H1 (cell line): ENCODE data around the gene SCAP. TPM values are rescaled to one million over a fixed set of nuclear protein-coding genes. Genes with fewer than 3 reads are reported as not detected.

Experiments
- CHD2 ChIP-seq: IDR thresholded peaks from 2 replicates; pipeline ENCODE4 v1.6.1; 2012; ENCODE audit warnings: low read length, improper control_type of control experiment
- CREB1 ChIP-seq: IDR thresholded peaks from 2 replicates; pipeline ENCODE4 v1.6.1; 2012; ENCODE audit warnings: inconsistent platforms
- CTBP2 ChIP-seq: IDR thresholded peaks from 2 replicates; pipeline ENCODE4 v1.7.0; 2011; ENCODE audit warnings: borderline replicate concordance, mild to moderate bottlenecking, moderate library complexity, mixed read lengths, low read length; ENCODE audit not compliant: insufficient read depth, insufficient read length
- EP300 ChIP-seq, 2 experiments: IDR thresholded peaks; 1 replicate in 1 of 2; 2 replicates in 1 of 2; pipeline ENCODE4 v1.6.1; 2011 to 2012; ENCODE audit warnings: low read depth in 2 of 2, low read length in 2 of 2, mild to moderate bottlenecking in 2 of 2, borderline replicate concordance in 1 of 2, inconsistent platforms in 1 of 2, moderate library complexity in 1 of 2
- GABPA ChIP-seq: IDR thresholded peaks from 2 replicates; pipeline ENCODE4 v1.6.1; 2011; ENCODE audit warnings: mild to moderate bottlenecking, low read length, moderate library complexity, borderline replicate concordance; ENCODE audit not compliant: insufficient read depth
- HDAC6 ChIP-seq: IDR thresholded peaks from one replicate; pipeline ENCODE4 v1.7.1; 2012; ENCODE audit warnings: low read depth, mild to moderate bottlenecking, inconsistent platforms, low read length, moderate library complexity
- NRF1 ChIP-seq: IDR thresholded peaks from 2 replicates; pipeline ENCODE4 v1.6.1; 2011; ENCODE audit warnings: mild to moderate bottlenecking, low read depth, low read length, improper control_type of control experiment
- POLR2A ChIP-seq, 2 experiments: IDR thresholded peaks; 1 replicate in 1 of 2; 2 replicates in 1 of 2; pipeline ENCODE4 v1.6.1; 2011; ENCODE audit warnings: low read depth in 2 of 2, low read length in 2 of 2, mild to moderate bottlenecking in 2 of 2; ENCODE audit errors: control extremely low read depth in 1 of 2
- POLR2AphosphoS5 ChIP-seq: IDR thresholded peaks from 2 replicates; pipeline ENCODE4 v1.6.1; 2011; ENCODE audit warnings: low read depth, low read length
- RAD21 ChIP-seq, 2 experiments: IDR thresholded peaks in 1 of 2; conservative IDR thresholded peaks in 1 of 2; 2 replicates each; pipeline ENCODE4 v1.6.1; 2011; ENCODE audit warnings: low read depth in 2 of 2, low read length in 2 of 2, improper control_type of control experiment in 1 of 2, inconsistent platforms in 1 of 2, mild to moderate bottlenecking in 1 of 2, moderate library complexity in 1 of 2
- RXRA ChIP-seq: IDR thresholded peaks from 2 replicates; pipeline ENCODE4 v1.6.1; 2011; ENCODE audit warnings: low read depth, mild to moderate bottlenecking, low read length, moderate library complexity; ENCODE audit not compliant: insufficient read depth
- SIN3A ChIP-seq, 2 experiments: IDR thresholded peaks in 1 of 2; conservative IDR thresholded peaks in 1 of 2; 2 replicates each; pipeline ENCODE4 v1.6.1; 2011 to 2012; ENCODE audit warnings: low read length in 2 of 2, improper control_type of control experiment in 1 of 2, low read depth in 1 of 2, mild to moderate bottlenecking in 1 of 2
- SIRT6 ChIP-seq: IDR thresholded peaks from one replicate; pipeline ENCODE4 v1.7.1; 2012; ENCODE audit warnings: low read length, inconsistent platforms
- SIX5 ChIP-seq: IDR thresholded peaks from 2 replicates; pipeline ENCODE4 v1.6.1; 2011; ENCODE audit warnings: mild to moderate bottlenecking, low read depth, low read length
- SP1 ChIP-seq: IDR thresholded peaks from 2 replicates; pipeline ENCODE4 v1.6.1; 2011; ENCODE audit warnings: low read depth, low read length
- TAF1 ChIP-seq: IDR thresholded peaks from 2 replicates; pipeline ENCODE4 v1.6.1; 2011; ENCODE audit warnings: mild to moderate bottlenecking, low read depth, low read length
- TAF7 ChIP-seq: optimal IDR thresholded peaks from 2 replicates; pipeline ENCODE3; 2011; ENCODE audit warnings: low read depth, mild to moderate bottlenecking, inconsistent platforms, low read length, moderate library complexity, borderline replicate concordance
- TBP ChIP-seq: IDR thresholded peaks from 2 replicates; pipeline ENCODE4 v1.6.1; 2011; ENCODE audit warnings: low read depth, low read length, improper control_type of control experiment
- TEAD4 ChIP-seq: IDR thresholded peaks from 2 replicates; pipeline ENCODE4 v1.6.1; 2012; ENCODE audit warnings: low read depth, low read length, inconsistent platforms, mixed read lengths
- YY1 ChIP-seq: IDR thresholded peaks from 2 replicates; pipeline ENCODE4 v1.6.1; 2011; ENCODE audit warnings: low read depth, mild to moderate bottlenecking, low read length
- ZNF274 ChIP-seq: IDR thresholded peaks from 2 replicates; pipeline ENCODE4 v1.7.0; 2012; ENCODE audit warnings: low read length, borderline replicate concordance; ENCODE audit errors: extremely low read depth
- polyA plus RNA-seq, 7 experiments: library from polyadenylated mRNA; depleted of rRNA in 3 of 7; stranded (reverse) in 5 of 7; unstranded in 2 of 7; fragments of >200 nt in 5 of 7; fragments of 200-250 nt in 2 of 7; gene quantifications; 1 replicate in 5 of 7; 2 replicates in 1 of 7; 4 replicates in 1 of 7; pipeline versions ENCODE4 v1.2.1 to v1.2.3, GENCODE V29; 2011 to 2013; ENCODE audit warnings: missing spikeins in 2 of 7, mixed read lengths in 2 of 7
- total RNA-seq: library from RNA; stranded (reverse); fragmentation: NEBNext Ultra II Directional; extraction: Animal tissue kit (Norgen Biotek cat#: 25700); gene quantifications from 2 replicates; pipeline ENCODE4 v1.2.1, GENCODE V29; 2021
- TF ChIP-seq, protein P1 (sequence below): IDR thresholded peaks from 2 replicates; pipeline ENCODE4 v1.6.1; 2012; ENCODE audit warnings: inconsistent platforms
- TF ChIP-seq, protein P2 (sequence below): IDR thresholded peaks from 2 replicates; pipeline ENCODE4 v1.6.1; 2011; ENCODE audit warnings: low read depth, mild to moderate bottlenecking, low read length; ENCODE audit not compliant: insufficient read depth

SCAP gene
- total and polyA plus RNA-seq, 2 of the 8 experiments (the other 6 are each of a cell fraction or from before 2014, with no cell fraction given) = 74.0 to 114 TPM

DNA sequence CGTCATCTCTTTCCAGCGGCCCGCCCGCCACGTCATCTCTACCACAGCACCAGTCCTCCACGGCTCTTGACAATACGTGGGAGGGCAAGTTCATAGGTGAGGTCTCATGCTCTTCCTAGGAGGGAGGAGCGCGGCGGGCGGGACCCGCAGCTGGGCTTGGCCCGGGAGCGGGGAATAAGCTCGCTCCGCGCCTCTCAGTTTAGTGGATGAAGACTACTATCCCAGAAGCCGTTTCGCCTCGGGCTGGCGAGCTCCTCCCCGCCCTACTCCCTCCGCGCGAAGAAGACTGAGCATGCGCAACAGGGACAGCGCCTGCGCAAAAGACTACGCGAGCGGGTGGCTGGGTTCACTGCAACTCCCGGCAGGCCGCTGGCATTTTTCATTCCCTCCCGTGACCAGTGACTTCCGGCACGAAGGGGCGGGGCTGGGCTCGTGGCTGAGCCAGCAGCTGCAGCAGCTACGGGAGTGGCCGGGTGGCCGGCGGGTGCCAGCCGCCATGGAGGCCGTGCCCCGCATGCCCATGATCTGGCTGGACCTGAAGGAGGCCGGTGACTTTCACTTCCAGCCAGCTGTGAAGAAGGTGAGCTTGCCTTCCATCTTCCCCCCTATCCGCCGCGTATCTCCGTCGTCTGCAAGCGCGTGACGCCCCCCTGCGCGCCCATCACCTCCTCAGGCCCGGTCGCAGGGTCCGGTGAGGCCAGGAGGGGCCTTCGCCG is 95.0 kb downstream of the SCAP start, which contains the start of gene PTPN23 (continued):
- TF ChIP-seq RXRA (no peak), NRF1 (peak; percentile 84), CREB1 (peak; percentile 92), TBP (no peak; the same call in 1 of the 2 replicates), TEAD4 (peak; percentile 77), POLR2AphosphoS5 (peak; percentile 82), SP1 (no peak), CTBP2 (no peak), EP300 (IDR thresholded peaks at IDR 0.05; ENCODE audit: borderline replicate concordance in 1 of 2, low read depth in 2 of 2, low read length in 2 of 2) (no peak), ZNF274 (no peak), SIX5 (peak; percentile 24; the same call in 1 of the 2 replicates), YY1 (peak; percentile 74; the same call in 1 of the 2 replicates), CHD2 (no peak), RAD21 (IDR thresholded peaks at IDR 0.05 in 1 of 2, conservative IDR thresholded peaks at IDR 0.05 in 1 of 2; ENCODE audit: low read depth in 2 of 2, low read length in 2 of 2) (no peak), SIN3A (conservative IDR thresholded peaks at IDR 0.05 in 1 of 2, IDR thresholded peaks at IDR 0.05 in 1 of 2; ENCODE audit: low read depth in 1 of 2, low read length in 2 of 2) (peak; percentile 26 to 77; a peak in 2 of 4 replicates), HDAC6 (no peak), GABPA (no peak; the same call in 1 of the 2 replicates), POLR2A (IDR thresholded peaks at IDR 0.05; ENCODE audit: control extremely low read depth in 1 of 2, low read depth in 2 of 2, low read length in 2 of 2) (peak; percentile 83 to 95), TAF1 (peak; percentile 75), SIRT6 (no peak), TAF7 (peak; percentile 55)
- TF ChIP-seq, protein P1, sequence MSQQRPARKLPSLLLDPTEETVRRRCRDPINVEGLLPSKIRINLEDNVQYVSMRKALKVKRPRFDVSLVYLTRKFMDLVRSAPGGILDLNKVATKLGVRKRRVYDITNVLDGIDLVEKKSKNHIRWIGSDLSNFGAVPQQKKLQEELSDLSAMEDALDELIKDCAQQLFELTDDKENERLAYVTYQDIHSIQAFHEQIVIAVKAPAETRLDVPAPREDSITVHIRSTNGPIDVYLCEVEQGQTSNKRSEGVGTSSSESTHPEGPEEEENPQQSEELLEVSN = peak; percentile 39; the same call in 1 of the 2 replicates
- TF ChIP-seq, protein P2, sequence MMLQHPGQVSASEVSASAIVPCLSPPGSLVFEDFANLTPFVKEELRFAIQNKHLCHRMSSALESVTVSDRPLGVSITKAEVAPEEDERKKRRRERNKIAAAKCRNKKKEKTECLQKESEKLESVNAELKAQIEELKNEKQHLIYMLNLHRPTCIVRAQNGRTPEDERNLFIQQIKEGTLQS = 0 out of 2 replicates have a peak, but pooled peaks have one; percentile 35
